Measurements from ENCODE around the gene ZNF653. TPM values are rescaled to one million over a fixed set of nuclear protein-coding genes. Genes with fewer than 3 reads are reported as not detected.
"Not testable (repeated sequence)": the region's sequence is repeated elsewhere in the genome, so short reads cannot be mapped to it uniquely, and the experiment has no call there.

ZNF653 gene
- total RNA-seq, 2 experiments from 2014 or later, result 15.6 to 16.5 TPM

DNA sequence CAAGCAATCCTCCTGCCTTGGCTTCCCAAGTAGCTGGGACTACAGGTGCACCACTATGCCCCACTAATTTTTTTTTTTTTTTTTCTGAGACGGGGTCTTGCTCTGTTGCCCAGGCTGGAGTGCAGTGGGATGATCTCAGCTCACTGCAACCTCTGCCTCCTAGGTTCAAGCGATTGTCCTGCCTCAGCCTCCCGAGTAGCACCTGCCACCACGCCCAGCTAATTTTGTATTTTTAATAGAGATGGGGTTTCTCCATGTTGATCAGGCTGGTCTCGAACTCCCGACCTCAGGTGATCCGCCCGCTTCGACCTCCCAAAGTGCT, 50.4 kb downstream of the ZNF653 start:
- H3K4me3 Mint-ChIP-seq; POLR2A ChIA-PET; H3K36me3 Mint-ChIP-seq (ENCODE audit: low read depth); DNase-seq; H3K27me3 Mint-ChIP-seq; H3K27ac Mint-ChIP-seq; H3K9me3 Mint-ChIP-seq; H3K4me1 Mint-ChIP-seq: not testable (repeated sequence)
- CTCF ChIA-PET, result interaction anchor here (0.6 to 2.2 kb wide), 4 partner anchors 15 to 165 kb away, joined by 3 to 5 read pairs (median 3); no protein-coding TSS in a partner anchor

- CTCF ChIA-PET, result interaction anchor here (1.7 kb wide), 1 partner anchor 19 kb away, joined by 6 read pairs; the partner anchor contains the start of genes ODAD3 and PRKCSH
- POLR2A ChIA-PET, result no interaction called here
- no peak overlapping the region for H3K4me3 Mint-ChIP-seq
- no peaks in the 10 kb centered on the region for H3K27me3 Mint-ChIP-seq
- no peak overlapping the region for H3K27ac Mint-ChIP-seq
- DNase-seq, result no peak
- no peaks in the 10 kb centered on the region for H3K9me3 Mint-ChIP-seq
- H3K4me1 Mint-ChIP-seq, result no peaks in the 10 kb centered on the region
- H3K36me3 Mint-ChIP-seq (ENCODE audit: low read depth), result peaks cover 13% of the 10 kb centered on the region
Observed at GRCh38 chr19:11453468-11454341, 51.9 kb downstream of the ZNF653 start.

DNA sequence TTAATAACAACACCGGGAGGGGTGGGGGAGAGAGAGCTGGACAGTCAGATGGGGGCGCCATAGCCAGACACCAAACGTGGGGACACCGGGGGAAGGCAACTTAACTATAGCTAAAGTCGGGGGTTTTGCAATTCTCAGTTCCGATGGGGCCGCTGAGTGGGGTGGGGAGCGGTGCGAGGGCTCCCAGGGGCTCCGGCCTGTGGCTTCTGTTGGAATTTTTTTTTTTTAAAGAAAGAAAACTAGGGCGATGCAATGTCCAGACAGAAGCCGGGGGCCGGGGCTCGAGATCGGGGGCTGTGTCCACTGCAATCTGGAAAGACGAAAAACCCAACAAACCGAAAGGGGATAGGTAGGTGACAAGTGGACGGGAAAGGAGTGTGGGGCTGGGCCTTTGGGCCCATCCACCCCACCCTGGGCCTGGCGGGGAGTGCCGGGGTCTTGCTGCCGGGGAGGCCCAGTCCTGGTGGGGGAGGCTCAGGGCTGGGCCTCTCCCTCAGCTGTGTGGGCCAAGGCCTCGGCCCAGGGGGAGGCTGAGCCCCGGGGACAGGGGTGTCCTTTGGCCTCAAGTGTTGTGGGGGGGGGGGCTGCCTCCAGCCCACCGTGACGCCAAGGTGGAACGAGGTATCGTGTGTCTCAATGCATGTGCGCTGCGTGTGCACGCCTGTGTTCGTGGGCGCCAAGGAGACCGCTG, 52.9 kb downstream of the ZNF653 start:
- no peaks in the 10 kb centered on the region for H3K9me3 Mint-ChIP-seq
- no peaks in the 10 kb centered on the region for H3K27me3 Mint-ChIP-seq
- POLR2A ChIA-PET, result no interaction called here
- H3K4me3 Mint-ChIP-seq, result no peak overlapping the region
- peaks cover 13% of the 10 kb centered on the region for H3K36me3 Mint-ChIP-seq (ENCODE audit: low read depth)
- CTCF ChIA-PET, result interaction anchor here (0.7 to 1.7 kb wide), 9 partner anchors 8 to 188 kb away, joined by 3 to 6 read pairs (median 3); partner anchors contain the start of genes ODAD3 and PRKCSH
- no peaks in the 10 kb centered on the region for H3K4me1 Mint-ChIP-seq
- no peak for DNase-seq
- H3K27ac Mint-ChIP-seq, result no peak overlapping the region

GRCh38 chr19:11451871-11452619, 53.6 kb downstream of the ZNF653 start:
- H3K4me3 Mint-ChIP-seq, result no peak overlapping the region
- POLR2A ChIA-PET, result interaction anchor here (0.6 kb wide), 1 partner anchor 31 kb away, joined by 4 read pairs; no protein-coding TSS in a partner anchor
- no peaks in the 10 kb centered on the region for H3K9me3 Mint-ChIP-seq
- no peaks in the 10 kb centered on the region for H3K27me3 Mint-ChIP-seq
- no peak overlapping the region for H3K27ac Mint-ChIP-seq
- no peak for DNase-seq
- CTCF ChIA-PET, result interaction anchor here (0.7 to 1.7 kb wide), 9 partner anchors 9 to 188 kb away, joined by 3 to 6 read pairs (median 3); partner anchors contain the start of genes ODAD3 and PRKCSH
- peaks cover 13% of the 10 kb centered on the region for H3K36me3 Mint-ChIP-seq (ENCODE audit: low read depth)
- H3K4me1 Mint-ChIP-seq, result no peaks in the 10 kb centered on the region

- H3K36me3 Mint-ChIP-seq (ENCODE audit: low read depth), result peaks cover 13% of the 10 kb centered on the region
- no peaks in the 10 kb centered on the region for H3K4me1 Mint-ChIP-seq
- no peaks in the 10 kb centered on the region for H3K27me3 Mint-ChIP-seq
- H3K9me3 Mint-ChIP-seq, result no peaks in the 10 kb centered on the region
- ChIA-PET POLR2A (no interaction called here), CTCF (no interaction called here)
- DNase-seq, result no peak
- no peak overlapping the region for H3K27ac Mint-ChIP-seq
- H3K4me3 Mint-ChIP-seq, result no peak overlapping the region
Observed at GRCh38 chr19:11451327-11451870, 54.2 kb downstream of the ZNF653 start.

GRCh38 chr19:11450570-11451326, 54.9 kb downstream of the ZNF653 start:
- Mint-ChIP-seq H3K27me3 (no peaks in the 10 kb centered on the region), H3K4me3 (no peak overlapping the region), H3K27ac (no peak overlapping the region), H3K4me1 (no peaks in the 10 kb centered on the region), H3K9me3 (no peaks in the 10 kb centered on the region), H3K36me3 (ENCODE audit: low read depth) (peaks cover 13% of the 10 kb centered on the region)
- DNase-seq, result no peak
- CTCF ChIA-PET, result no interaction called here
- POLR2A ChIA-PET, result no interaction called here

GRCh38 chr19:11448923-11449554, 56.6 kb downstream of the ZNF653 start:
- H3K36me3 Mint-ChIP-seq (ENCODE audit: low read depth), result peaks cover 27% of the 10 kb centered on the region
- no peaks in the 10 kb centered on the region for H3K27me3 Mint-ChIP-seq
- no peak for DNase-seq
- ChIA-PET POLR2A (interaction anchor here (1.4 kb wide), 1 partner anchor 68 kb away, joined by 3 read pairs; no protein-coding TSS in a partner anchor), CTCF (no interaction called here)
- no peaks in the 10 kb centered on the region for H3K4me1 Mint-ChIP-seq
- no peak overlapping the region for H3K4me3 Mint-ChIP-seq
- no peaks in the 10 kb centered on the region for H3K9me3 Mint-ChIP-seq
- no peak overlapping the region for H3K27ac Mint-ChIP-seq

DNA sequence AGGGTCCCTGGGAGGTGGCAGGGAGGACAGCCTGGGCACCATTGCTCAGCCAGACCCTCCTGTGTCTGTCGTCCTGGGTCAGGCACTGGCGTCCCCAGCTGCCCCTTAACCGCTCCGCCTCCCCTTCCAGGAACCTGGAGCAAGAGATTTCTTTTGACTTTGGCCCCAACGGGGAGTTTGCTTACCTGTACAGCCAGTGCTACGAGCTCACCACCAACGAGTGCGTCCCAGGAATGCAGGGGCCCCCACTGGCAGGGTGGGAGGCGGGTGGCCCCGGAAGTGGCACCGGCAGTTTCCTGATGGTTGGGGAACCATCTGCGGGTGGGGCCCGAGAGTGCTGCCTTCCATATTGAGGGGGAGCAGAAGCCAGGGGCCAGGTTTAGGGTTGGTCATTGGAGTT, 57.2 kb downstream of the ZNF653 start:
- DNase-seq, result no peak
- no peaks in the 10 kb centered on the region for H3K4me1 Mint-ChIP-seq
- peaks cover 30% of the 10 kb centered on the region for H3K36me3 Mint-ChIP-seq (ENCODE audit: low read depth)
- CTCF ChIA-PET, result interaction anchor here (1.3 kb wide), 1 partner anchor 11 kb away, joined by 3 read pairs; no protein-coding TSS in a partner anchor
- POLR2A ChIA-PET, result interaction anchor here (1.4 kb wide), 1 partner anchor 67 kb away, joined by 3 read pairs; no protein-coding TSS in a partner anchor
- no peaks in the 10 kb centered on the region for H3K27me3 Mint-ChIP-seq
- H3K9me3 Mint-ChIP-seq, result no peaks in the 10 kb centered on the region
- no peak overlapping the region for H3K4me3 Mint-ChIP-seq
- H3K27ac Mint-ChIP-seq, result no peak overlapping the region

GRCh38 chr19:11447347-11448262, 58.0 kb downstream of the ZNF653 start:
- POLR2A ChIA-PET, result interaction anchor here (1.0 kb wide), 1 partner anchor 72 kb away, joined by 4 read pairs; no protein-coding TSS in a partner anchor
- CTCF ChIA-PET, result interaction anchor here (1.3 to 2.2 kb wide), 2 partner anchors 10 to 35 kb away, joined by 3 to 5 read pairs; no protein-coding TSS in a partner anchor
- peaks cover 33% of the 10 kb centered on the region for H3K36me3 Mint-ChIP-seq (ENCODE audit: low read depth)

GRCh38 chr19:11446652-11447301, 58.9 kb downstream of the ZNF653 start:
- H3K36me3 Mint-ChIP-seq (ENCODE audit: low read depth), result peaks cover 39% of the 10 kb centered on the region
- no peak overlapping the region for H3K4me3 Mint-ChIP-seq
- no peaks in the 10 kb centered on the region for H3K27me3 Mint-ChIP-seq
- DNase-seq, result peak; percentile 43
- ChIA-PET CTCF (interaction anchor here (1.3 to 2.2 kb wide), 2 partner anchors 9 to 36 kb away, joined by 3 to 5 read pairs; no protein-coding TSS in a partner anchor), POLR2A (interaction anchor here (1.0 to 1.1 kb wide), 2 partner anchors 12 to 71 kb away, joined by 3 to 4 read pairs; partner anchors contain the start of genes ODAD3 and PRKCSH)
- no peak overlapping the region for H3K27ac Mint-ChIP-seq
- H3K9me3 Mint-ChIP-seq, result no peaks in the 10 kb centered on the region
- no peaks in the 10 kb centered on the region for H3K4me1 Mint-ChIP-seq

More at GRCh38 chr19:11447347-11448262, 58.0 kb downstream of the ZNF653 start:
- no peak for DNase-seq
- H3K27ac Mint-ChIP-seq, result no peak overlapping the region
- no peaks in the 10 kb centered on the region for H3K4me1 Mint-ChIP-seq
- no peak overlapping the region for H3K4me3 Mint-ChIP-seq
- H3K27me3 Mint-ChIP-seq, result no peaks in the 10 kb centered on the region
- no peaks in the 10 kb centered on the region for H3K9me3 Mint-ChIP-seq

Measured in activated CD4-positive, alpha-beta memory T cell treated with anti-CD3 and anti-CD28 coated beads, Interleukin-2, amount 10 ng/mL, durations not matched to agents 7 days and 5 days (primary cell).